OCI-LY7 (cell line): ENCODE measurements around the gene APOL3.

ENCODE experiments used
- EZH2phosphoT487 ChIP-seq: fragments of 200-600 bp; sonication (generic); IDR thresholded peaks from 2 replicates; pipeline ENCODE4 v1.6.1; 2018; ENCODE audit warnings: low read depth, borderline replicate concordance, mild to moderate bottlenecking, mixed run types, antibody characterized with exemption, low read length, moderate library complexity, mixed read lengths
- TF ChIP-seq, protein P1 (sequence below): fragments of 200-600 bp; sonication (generic); conservative IDR thresholded peaks from 2 replicates; pipeline ENCODE4 v1.5.1; 2014; ENCODE audit warnings: mild to moderate bottlenecking, antibody characterized with exemption, low read length, moderate library complexity, mixed read lengths

DNA sequence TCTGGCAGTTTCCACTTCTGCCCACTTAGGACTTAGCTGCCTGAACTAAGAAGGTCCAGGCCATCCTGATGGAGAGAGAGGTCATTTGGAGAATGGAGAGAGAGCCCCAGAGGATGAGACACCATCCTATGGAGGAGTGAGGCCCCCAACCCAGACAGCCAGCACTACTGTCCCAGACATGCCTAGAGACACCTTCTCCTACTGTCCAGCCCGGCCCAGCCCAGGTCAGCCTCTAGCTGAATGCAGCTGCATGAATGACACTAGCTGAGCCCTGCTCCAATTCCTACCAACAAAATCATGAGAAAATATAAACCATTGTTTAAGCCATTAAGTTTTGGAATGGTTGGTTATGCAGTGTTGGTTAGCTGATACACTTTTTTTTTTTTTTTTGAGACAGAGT, 47.4 kb downstream of the APOL3 start:
- TF ChIP-seq, protein P1, sequence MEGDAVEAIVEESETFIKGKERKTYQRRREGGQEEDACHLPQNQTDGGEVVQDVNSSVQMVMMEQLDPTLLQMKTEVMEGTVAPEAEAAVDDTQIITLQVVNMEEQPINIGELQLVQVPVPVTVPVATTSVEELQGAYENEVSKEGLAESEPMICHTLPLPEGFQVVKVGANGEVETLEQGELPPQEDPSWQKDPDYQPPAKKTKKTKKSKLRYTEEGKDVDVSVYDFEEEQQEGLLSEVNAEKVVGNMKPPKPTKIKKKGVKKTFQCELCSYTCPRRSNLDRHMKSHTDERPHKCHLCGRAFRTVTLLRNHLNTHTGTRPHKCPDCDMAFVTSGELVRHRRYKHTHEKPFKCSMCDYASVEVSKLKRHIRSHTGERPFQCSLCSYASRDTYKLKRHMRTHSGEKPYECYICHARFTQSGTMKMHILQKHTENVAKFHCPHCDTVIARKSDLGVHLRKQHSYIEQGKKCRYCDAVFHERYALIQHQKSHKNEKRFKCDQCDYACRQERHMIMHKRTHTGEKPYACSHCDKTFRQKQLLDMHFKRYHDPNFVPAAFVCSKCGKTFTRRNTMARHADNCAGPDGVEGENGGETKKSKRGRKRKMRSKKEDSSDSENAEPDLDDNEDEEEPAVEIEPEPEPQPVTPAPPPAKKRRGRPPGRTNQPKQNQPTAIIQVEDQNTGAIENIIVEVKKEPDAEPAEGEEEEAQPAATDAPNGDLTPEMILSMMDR: no peak
- no peak for TF ChIP-seq EZH2phosphoT487
